HEK293 (cell line): ENCODE data around the gene NELFE.
A peak's percentile ranks its signal among the peaks of the same experiment; 100 is the strongest.

Source experiments
- CTCF ChIA-PET: fragments of 350-600 bp; formaldehyde crosslinking; extraction: SDS; loops from one replicate; lab custom pipeline; 2021; ENCODE audit warnings: antibody characterized with exemption; lab: Yijun Ruan, JAX
- POLR2A ChIA-PET: fragments of 300-600 bp; formaldehyde crosslinking; extraction: SDS; loops from one replicate; lab custom pipeline; 2020; ENCODE audit warnings: antibody characterized with exemption, inconsistent platforms; lab: Yijun Ruan, JAX
- H3K27ac ChIP-seq: fragments of 200-500 bp; sonication (Bioruptor generic); 2 replicates; pipeline ENCODE4 v1.5.1; 2014; ENCODE audit warnings: low read depth, low read length, control low read depth, inconsistent platforms; ENCODE audit errors: extremely low read depth
- H3K36me3 ChIP-seq, 2 experiments: fragments of 200-500 bp in 1 of 2; sonication (Bioruptor generic) in 1 of 2; 1 replicate in 1 of 2; 2 replicates in 1 of 2; pipeline ENCODE4 v1.5.1; 2014 to 2017; ENCODE audit warnings: inconsistent platforms in 2 of 2, low read length in 2 of 2; ENCODE audit not compliant: control insufficient read depth in 2 of 2, insufficient read depth in 1 of 2
- H3K4me1 ChIP-seq: fragments of 200-500 bp; sonication (Bioruptor generic); 2 replicates; pipeline ENCODE4 v1.5.1; 2014; ENCODE audit warnings: mild to moderate bottlenecking, low read length, inconsistent platforms; ENCODE audit not compliant: control insufficient read depth, insufficient read depth
- H3K4me3 ChIP-seq: 2 replicates; pipeline ENCODE4 v1.5.1; 2011; ENCODE audit warnings: low read depth, mild to moderate bottlenecking, control low read depth, low read length, moderate library complexity
- H3K9me3 ChIP-seq: fragments of 200-500 bp; sonication (Bioruptor generic); 2 replicates; pipeline ENCODE4 v1.5.1; 2014; ENCODE audit warnings: low read depth, low read length, inconsistent platforms; ENCODE audit not compliant: control insufficient read depth, insufficient read depth
- GLIS1 ChIP-seq: fragments of 450-650 bp; formaldehyde crosslinking; IDR thresholded peaks from 2 replicates; pipeline ENCODE4 v1.5.1; 2016; ENCODE audit warnings: missing biosample characterization, missing genetic modification characterization
- HIC1 ChIP-seq: fragments of 450-650 bp; formaldehyde crosslinking; IDR thresholded peaks from 2 replicates; pipeline ENCODE4 v1.5.1; 2016; ENCODE audit warnings: missing biosample characterization, missing genetic modification characterization
- MZF1 ChIP-seq: fragments of 450-650 bp; formaldehyde crosslinking; IDR thresholded peaks from 2 replicates; pipeline ENCODE4 v1.5.1; 2017; ENCODE audit warnings: missing biosample characterization, missing genetic modification characterization, borderline replicate concordance
- OSR2 ChIP-seq: fragments of 450-650 bp; formaldehyde crosslinking; IDR thresholded peaks from 2 replicates; pipeline ENCODE4 v1.5.1; 2016; ENCODE audit warnings: missing biosample characterization, missing genetic modification characterization
- RBAK ChIP-seq: fragments of 450-650 bp; formaldehyde crosslinking; IDR thresholded peaks from 2 replicates; pipeline ENCODE4 v1.5.1; 2016; ENCODE audit warnings: missing biosample characterization, missing genetic modification characterization
- REST ChIP-seq: fragments of 450-650 bp; formaldehyde crosslinking; IDR thresholded peaks from 2 replicates; pipeline ENCODE4 v1.5.1; 2016; ENCODE audit warnings: missing biosample characterization, missing genetic modification characterization
- TCF7L2 ChIP-seq: IDR thresholded peaks from 2 replicates; pipeline ENCODE4 v1.6.1; 2011; ENCODE audit warnings: low read depth, mild to moderate bottlenecking, inconsistent platforms, low read length, moderate library complexity, borderline replicate concordance
- ZBTB10 ChIP-seq: fragments of 450-650 bp; formaldehyde crosslinking; IDR thresholded peaks from 2 replicates; pipeline ENCODE4 v1.5.1; 2016; ENCODE audit warnings: missing biosample characterization, missing genetic modification characterization
- ZNF146 ChIP-seq: fragments of 450-650 bp; formaldehyde crosslinking; IDR thresholded peaks from 2 replicates; pipeline ENCODE4 v1.5.1; 2016; ENCODE audit warnings: missing biosample characterization, missing genetic modification characterization
- ZNF169 ChIP-seq: fragments of 450-650 bp; formaldehyde crosslinking; IDR thresholded peaks from 2 replicates; pipeline ENCODE4 v1.5.1; 2016; ENCODE audit warnings: missing biosample characterization, missing genetic modification characterization
- ZNF248 ChIP-seq: fragments of 450-650 bp; formaldehyde crosslinking; IDR thresholded peaks from 2 replicates; pipeline ENCODE4 v1.5.1; 2017; ENCODE audit warnings: missing biosample characterization, missing genetic modification characterization
- ZNF292 ChIP-seq: fragments of 450-650 bp; formaldehyde crosslinking; IDR thresholded peaks from 2 replicates; pipeline ENCODE4 v1.5.1; 2016; ENCODE audit warnings: low read depth, missing biosample characterization, missing genetic modification characterization, borderline replicate concordance
- ZNF391 ChIP-seq: fragments of 450-650 bp; formaldehyde crosslinking; IDR thresholded peaks from 2 replicates; pipeline ENCODE4 v1.5.1; 2016; ENCODE audit warnings: low read depth, missing biosample characterization, missing genetic modification characterization, borderline replicate concordance
- ZNF510 ChIP-seq: fragments of 450-650 bp; formaldehyde crosslinking; IDR thresholded peaks from 2 replicates; pipeline ENCODE4 v1.5.1; 2018; ENCODE audit warnings: mild to moderate bottlenecking, missing genetic modification characterization, missing biosample characterization; ENCODE audit not compliant: insufficient replicate concordance
- ZNF513 ChIP-seq: fragments of 450-650 bp; IDR thresholded peaks from 2 replicates; pipeline ENCODE4 v1.5.1; 2018; ENCODE audit warnings: missing biosample characterization, missing genetic modification characterization
- ZNF530 ChIP-seq: fragments of 450-650 bp; formaldehyde crosslinking; IDR thresholded peaks from 2 replicates; pipeline ENCODE4 v1.5.1; 2016; ENCODE audit warnings: low read depth, missing biosample characterization, missing genetic modification characterization
- ZNF664 ChIP-seq: fragments of 450-650 bp; formaldehyde crosslinking; IDR thresholded peaks from 2 replicates; pipeline ENCODE4 v1.5.1; 2016; ENCODE audit warnings: missing biosample characterization, missing genetic modification characterization
- ZNF785 ChIP-seq: fragments of 450-650 bp; formaldehyde crosslinking; IDR thresholded peaks from 2 replicates; pipeline ENCODE4 v1.5.1; 2016; ENCODE audit warnings: missing biosample characterization, missing genetic modification characterization

Gene NELFE

GRCh38 chr6:31930962-31931361, 27.8 kb downstream of the NELFE start:
- Histone ChIP-seq H3K9me3 (no peaks in the 10 kb centered on the region), H3K36me3 (no peaks in the 10 kb centered on the region), H3K4me3 (no peak overlapping the region), H3K27ac (no peak overlapping the region), H3K4me1 (no peaks in the 10 kb centered on the region)
- ChIA-PET POLR2A (interaction anchor here (1.0 kb wide), 1 partner anchor 9 kb away, joined by 5 read pairs; no protein-coding TSS in a partner anchor), CTCF (interaction anchor here (0.6 to 3.4 kb wide), 5 partner anchors 13 to 842 kb away, joined by 3 to 17 read pairs (median 4); no protein-coding TSS in a partner anchor)
- TF ChIP-seq OSR2 (tag by site-specific recombination) (no peak), ZNF146 (tag by site-specific recombination) (peak; percentile 68), ZNF169 (tag by site-specific recombination) (no peak), MZF1 (tag by site-specific recombination) (0 out of 2 replicates have a peak, but pooled peaks have one; percentile 53), ZNF292 (tag by site-specific recombination) (no peak)

GRCh38 chr6:31928672-31928939, 30.2 kb downstream of the NELFE start:
- no peaks in the 10 kb centered on the region for H3K4me1 ChIP-seq
- H3K36me3 ChIP-seq, result no peaks in the 10 kb centered on the region
- POLR2A ChIA-PET, result no interaction called here
- H3K27ac ChIP-seq, result no peak overlapping the region
- no peak overlapping the region for H3K4me3 ChIP-seq
- CTCF ChIA-PET, result interaction anchor here (1.6 to 3.4 kb wide), 2 partner anchors 22 to 24 kb away, joined by 3 to 17 read pairs; no protein-coding TSS in a partner anchor
- TF ChIP-seq REST (tag by site-specific recombination), result peak; percentile 55
- no peak for TF ChIP-seq ZNF785 (tag by site-specific recombination)
- no peak for TF ChIP-seq ZNF391 (tag by site-specific recombination)
- no peak for TF ChIP-seq GLIS1 (tag by site-specific recombination)
- no peak for TF ChIP-seq ZNF510 (tag by site-specific recombination)
- no peak for TF ChIP-seq RBAK (tag by site-specific recombination)
- no peaks in the 10 kb centered on the region for H3K9me3 ChIP-seq

GRCh38 chr6:31927863-31928671, 30.7 kb downstream of the NELFE start:
- Histone ChIP-seq H3K4me1 (no peaks in the 10 kb centered on the region), H3K4me3 (no peak overlapping the region), H3K27ac (no peak overlapping the region), H3K36me3 (no peaks in the 10 kb centered on the region), H3K9me3 (no peaks in the 10 kb centered on the region)
- ChIA-PET CTCF (interaction anchor here (0.9 to 3.4 kb wide), 3 partner anchors 13 to 24 kb away, joined by 3 to 17 read pairs (median 3); no protein-coding TSS in a partner anchor), POLR2A (no interaction called here)
- TF ChIP-seq ZBTB10 (tag by site-specific recombination) (no peak), HIC1 (no peak), ZNF513 (tag by site-specific recombination) (no peak), ZNF664 (tag by site-specific recombination) (no peak), ZNF530 (no peak), TCF7L2 (no peak), ZNF248 (tag by site-specific recombination) (no peak)
